GM23338 (cell line): Measurements from ENCODE around the gene HLA-DMB. TPM values are rescaled to one million over a fixed set of nuclear protein-coding genes. Genes with fewer than 3 reads are reported as not detected.

ENCODE experiments used
- ATAC-seq: fragments of 200-7000 bp; cut with Tn5 transposase; 3 replicates; pipeline ENCODE4 v1.9.1; 2020
- DNase-seq: peaks from one replicate; pipeline ENCODE4 v3.0.0-alpha.2; 2015; ENCODE audit warnings: low spot score
- H2AFZ ChIP-seq: fragments of 200-600 bp; sonication (generic); 2 replicates; pipeline ENCODE4 v1.8.0; 2016; ENCODE audit warnings: antibody characterized with exemption, mild to moderate bottlenecking, moderate library complexity
- H3F3A ChIP-seq: fragments of 200-600 bp; sonication (generic); replicated peaks from 2 replicates; pipeline ENCODE4 v1.8.0; 2017; ENCODE audit warnings: antibody characterized with exemption, mixed run types, low read depth
- H3K27ac ChIP-seq: fragments of 200-600 bp; sonication (generic); 2 replicates; pipeline ENCODE4 v1.6.1; 2016; ENCODE audit warnings: low read depth
- H3K27me3 ChIP-seq: fragments of 200-600 bp; sonication (generic); 2 replicates; pipeline ENCODE4 v1.8.0; 2016; ENCODE audit warnings: mild to moderate bottlenecking, mixed run types, moderate library complexity; ENCODE audit not compliant: insufficient read depth
- H3K36me3 ChIP-seq: fragments of 200-600 bp; sonication (generic); 2 replicates; pipeline ENCODE4 v1.8.0; 2016; ENCODE audit warnings: mild to moderate bottlenecking; ENCODE audit not compliant: insufficient read depth
- H3K4me1 ChIP-seq: fragments of 200-600 bp; sonication (generic); 2 replicates; pipeline ENCODE4 v1.8.0; 2016; ENCODE audit warnings: mild to moderate bottlenecking, moderate library complexity; ENCODE audit not compliant: insufficient read depth
- H3K4me2 ChIP-seq: fragments of 200-600 bp; sonication (generic); 2 replicates; pipeline ENCODE4 v1.7.1; 2017; ENCODE audit warnings: mixed run types
- H3K4me3 ChIP-seq: fragments of 200-600 bp; sonication (generic); 2 replicates; pipeline ENCODE4 v1.6.1; 2016; ENCODE audit warnings: mixed run types
- H3K79me2 ChIP-seq: fragments of 200-600 bp; sonication (generic); replicated peaks from 2 replicates; pipeline ENCODE4 v1.8.0; 2017; ENCODE audit warnings: mild to moderate bottlenecking; ENCODE audit not compliant: insufficient read depth
- H3K9me2 ChIP-seq: fragments of 200-600 bp; sonication (generic); 2 replicates; pipeline ENCODE4 v1.8.0; 2017; ENCODE audit not compliant: insufficient read depth
- H4K20me1 ChIP-seq: fragments of 200-600 bp; sonication (generic); replicated peaks from 2 replicates; pipeline ENCODE4 v1.8.0; 2017; ENCODE audit warnings: mild to moderate bottlenecking; ENCODE audit not compliant: insufficient read depth
- H3K27ac Mint-ChIP-seq: 2 replicates; pipeline ENCODE4 v1.8.0; 2020; ENCODE audit warnings: inconsistent platforms, mild to moderate bottlenecking, moderate library complexity, mixed read lengths
- H3K27me3 Mint-ChIP-seq: 3 replicates; pipeline ENCODE4 v1.8.0; 2022; ENCODE audit warnings: low read depth, mild to moderate bottlenecking, moderate library complexity, mixed read lengths, inconsistent platforms; ENCODE audit not compliant: insufficient read depth, poor library complexity
- H3K36me3 Mint-ChIP-seq: 3 replicates; pipeline ENCODE4 v1.8.0; 2021; ENCODE audit warnings: low read depth, mild to moderate bottlenecking, inconsistent platforms, moderate library complexity, mixed read lengths
- H3K4me1 Mint-ChIP-seq: 3 replicates; pipeline ENCODE4 v1.8.0; 2020; ENCODE audit warnings: mild to moderate bottlenecking, inconsistent platforms, mixed read lengths
- H3K4me3 Mint-ChIP-seq: 3 replicates; pipeline ENCODE4 v1.8.0; 2021; ENCODE audit warnings: moderate library complexity, mild to moderate bottlenecking, inconsistent platforms, mixed read lengths
- H3K9me3 Mint-ChIP-seq: 3 replicates; pipeline ENCODE4 v1.8.0; 2020; ENCODE audit warnings: moderate library complexity, mild to moderate bottlenecking, inconsistent platforms, mixed read lengths
- CREB1 ChIP-seq: fragments of 250-450 bp; sonication (Bioruptor Pico); IDR thresholded peaks from 2 replicates; pipeline ENCODE4 v1.5.0; 2020; ENCODE audit warnings: low read depth, mild to moderate bottlenecking, moderate library complexity
- EZH2 ChIP-seq: fragments of 200-600 bp; sonication (generic); IDR thresholded peaks from one replicate; pipeline ENCODE4 v1.8.0; 2017; ENCODE audit warnings: antibody characterized with exemption, mild to moderate bottlenecking, low read depth; ENCODE audit not compliant: unreplicated experiment
- JUNB ChIP-seq: IDR thresholded peaks from one replicate; pipeline ENCODE4 v1.6.1; 2016; ENCODE audit warnings: antibody characterized with exemption; ENCODE audit not compliant: unreplicated experiment
- NANOG ChIP-seq: IDR thresholded peaks from 2 replicates; pipeline ENCODE4 v1.6.1; 2016; ENCODE audit warnings: antibody characterized with exemption, borderline replicate concordance
- ZNF331 ChIP-seq: fragments of 250-450 bp; sonication (Bioruptor Pico); IDR thresholded peaks from 2 replicates; pipeline ENCODE4 v1.5.0; 2020; ENCODE audit warnings: low read depth, mild to moderate bottlenecking, moderate library complexity
- long read RNA-seq: library from polyadenylated mRNA; unstranded; transcript quantifications from one replicate; pipeline ENCODE4 v2.0.0, GENCODE V29; 2020; ENCODE audit not compliant: unreplicated experiment
- polyA plus RNA-seq: library from polyadenylated mRNA; unstranded; fragments of >200 nt; fragmentation: Nextera tagmentation; extraction: Ambion mirVana; gene quantifications from 2 replicates; pipeline ENCODE4 v1.2.1, GENCODE V29; 2016
- total RNA-seq: library from RNA; depleted of rRNA; stranded (reverse); fragments of >200 nt; shearing (Covaris generic); gene quantifications from 2 replicates; pipeline ENCODE4 v1.2.3, GENCODE V29; 2014; rRNA removed
- TF ChIP-seq, protein P1 (sequence below): fragments of 250-450 bp; sonication (Bioruptor Pico); IDR thresholded peaks from 2 replicates; pipeline ENCODE4 v1.5.0; 2020; ENCODE audit warnings: mild to moderate bottlenecking, moderate library complexity
- TF ChIP-seq, protein P2 (sequence below), 2 experiments: fragments of 200-600 bp in 1 of 2; sonication (generic) in 1 of 2; conservative IDR thresholded peaks; 2 replicates each; pipeline versions ENCODE4 v1.5.1 to v1.6.1; 2016 to 2017; ENCODE audit warnings: antibody characterized with exemption in 2 of 2, low read depth in 2 of 2, mild to moderate bottlenecking in 2 of 2, moderate library complexity in 1 of 2
- TF ChIP-seq, protein P3 (sequence below): IDR thresholded peaks from 2 replicates; pipeline ENCODE4 v1.6.1; 2016; ENCODE audit warnings: antibody characterized with exemption

HLA-DMB gene
- 1.3 and 1.6 TPM in 2 replicates for total RNA-seq
- 0.70 and 1.4 TPM in 2 replicates for polyA plus RNA-seq
- long read RNA-seq, partial matches to known transcripts: 0 of 1 reads
- long read RNA-seq, other reads (novel, unspliced or antisense): 1 of 1 reads

DNA sequence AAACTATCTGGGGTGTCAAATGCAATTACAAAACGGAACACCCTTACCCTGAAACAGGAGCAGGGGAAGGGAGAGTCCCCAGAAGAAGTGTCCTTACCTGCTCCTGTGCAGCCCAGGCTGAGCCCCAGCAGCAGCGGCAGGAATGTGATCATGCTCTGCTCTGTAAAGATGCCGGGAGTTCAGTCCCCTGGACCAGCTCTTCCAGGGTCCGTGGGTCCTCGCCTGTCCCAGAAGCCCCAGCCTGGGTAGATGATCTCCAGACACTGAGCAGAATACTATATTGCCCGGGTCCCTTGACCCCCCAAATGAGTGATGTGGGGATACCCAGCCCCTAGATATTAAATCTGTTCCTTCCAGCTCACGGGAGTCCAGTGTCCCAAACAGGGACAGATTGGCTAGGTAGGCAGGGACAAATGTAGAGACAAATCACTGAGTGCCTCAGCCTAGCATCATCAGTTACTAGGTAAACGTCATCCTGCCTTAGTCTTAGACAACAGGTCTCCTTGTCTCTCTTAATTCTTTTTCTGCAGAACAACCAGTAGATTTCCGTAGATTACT, at the start of gene HLA-DMB:
Gene HLA-DMB, minus strand, starts transcription at position 373 of the 558 bp plus-strand sequence. Its CDS starts 221 bp downstream, at position 152.
- DNase-seq: peak; percentile 88
- peak within 1 kb of the TSS; percentile 52; the same call in 1 of the 2 replicates for H3K27ac Mint-ChIP-seq
- Histone ChIP-seq H4K20me1 (no peaks in the 10 kb centered on the region), H3K4me3 (peak within 1 kb of the TSS; percentile 41), H2AFZ (peak within 1 kb of the TSS; percentile 88), H3K9me2 (no peaks in the 10 kb centered on the region), H3K27me3 (no peaks in the 10 kb centered on the region), H3F3A (no peaks in the 10 kb centered on the region), H3K36me3 (no peaks in the 10 kb centered on the region), H3K79me2 (no peaks in the 10 kb centered on the region), H3K4me2 (peak within 1 kb of the TSS; percentile 23; the same call in 1 of the 2 replicates), H3K27ac (0 out of 2 replicates have a peak within 1 kb of the TSS, but pooled peaks have one; percentile 21), H3K4me1 (0 out of 2 replicates have a peak, but pooled peaks cover 6% of the 10 kb centered on the region)
- peak; percentile 98 for ATAC-seq
- TF ChIP-seq CREB1 (CRISPR knock-in tag) (peak; percentile 91), EZH2 (no peak), JUNB (no peak), ZNF331 (CRISPR knock-in tag) (no peak), NANOG (no peak)
- TF ChIP-seq, protein P1, sequence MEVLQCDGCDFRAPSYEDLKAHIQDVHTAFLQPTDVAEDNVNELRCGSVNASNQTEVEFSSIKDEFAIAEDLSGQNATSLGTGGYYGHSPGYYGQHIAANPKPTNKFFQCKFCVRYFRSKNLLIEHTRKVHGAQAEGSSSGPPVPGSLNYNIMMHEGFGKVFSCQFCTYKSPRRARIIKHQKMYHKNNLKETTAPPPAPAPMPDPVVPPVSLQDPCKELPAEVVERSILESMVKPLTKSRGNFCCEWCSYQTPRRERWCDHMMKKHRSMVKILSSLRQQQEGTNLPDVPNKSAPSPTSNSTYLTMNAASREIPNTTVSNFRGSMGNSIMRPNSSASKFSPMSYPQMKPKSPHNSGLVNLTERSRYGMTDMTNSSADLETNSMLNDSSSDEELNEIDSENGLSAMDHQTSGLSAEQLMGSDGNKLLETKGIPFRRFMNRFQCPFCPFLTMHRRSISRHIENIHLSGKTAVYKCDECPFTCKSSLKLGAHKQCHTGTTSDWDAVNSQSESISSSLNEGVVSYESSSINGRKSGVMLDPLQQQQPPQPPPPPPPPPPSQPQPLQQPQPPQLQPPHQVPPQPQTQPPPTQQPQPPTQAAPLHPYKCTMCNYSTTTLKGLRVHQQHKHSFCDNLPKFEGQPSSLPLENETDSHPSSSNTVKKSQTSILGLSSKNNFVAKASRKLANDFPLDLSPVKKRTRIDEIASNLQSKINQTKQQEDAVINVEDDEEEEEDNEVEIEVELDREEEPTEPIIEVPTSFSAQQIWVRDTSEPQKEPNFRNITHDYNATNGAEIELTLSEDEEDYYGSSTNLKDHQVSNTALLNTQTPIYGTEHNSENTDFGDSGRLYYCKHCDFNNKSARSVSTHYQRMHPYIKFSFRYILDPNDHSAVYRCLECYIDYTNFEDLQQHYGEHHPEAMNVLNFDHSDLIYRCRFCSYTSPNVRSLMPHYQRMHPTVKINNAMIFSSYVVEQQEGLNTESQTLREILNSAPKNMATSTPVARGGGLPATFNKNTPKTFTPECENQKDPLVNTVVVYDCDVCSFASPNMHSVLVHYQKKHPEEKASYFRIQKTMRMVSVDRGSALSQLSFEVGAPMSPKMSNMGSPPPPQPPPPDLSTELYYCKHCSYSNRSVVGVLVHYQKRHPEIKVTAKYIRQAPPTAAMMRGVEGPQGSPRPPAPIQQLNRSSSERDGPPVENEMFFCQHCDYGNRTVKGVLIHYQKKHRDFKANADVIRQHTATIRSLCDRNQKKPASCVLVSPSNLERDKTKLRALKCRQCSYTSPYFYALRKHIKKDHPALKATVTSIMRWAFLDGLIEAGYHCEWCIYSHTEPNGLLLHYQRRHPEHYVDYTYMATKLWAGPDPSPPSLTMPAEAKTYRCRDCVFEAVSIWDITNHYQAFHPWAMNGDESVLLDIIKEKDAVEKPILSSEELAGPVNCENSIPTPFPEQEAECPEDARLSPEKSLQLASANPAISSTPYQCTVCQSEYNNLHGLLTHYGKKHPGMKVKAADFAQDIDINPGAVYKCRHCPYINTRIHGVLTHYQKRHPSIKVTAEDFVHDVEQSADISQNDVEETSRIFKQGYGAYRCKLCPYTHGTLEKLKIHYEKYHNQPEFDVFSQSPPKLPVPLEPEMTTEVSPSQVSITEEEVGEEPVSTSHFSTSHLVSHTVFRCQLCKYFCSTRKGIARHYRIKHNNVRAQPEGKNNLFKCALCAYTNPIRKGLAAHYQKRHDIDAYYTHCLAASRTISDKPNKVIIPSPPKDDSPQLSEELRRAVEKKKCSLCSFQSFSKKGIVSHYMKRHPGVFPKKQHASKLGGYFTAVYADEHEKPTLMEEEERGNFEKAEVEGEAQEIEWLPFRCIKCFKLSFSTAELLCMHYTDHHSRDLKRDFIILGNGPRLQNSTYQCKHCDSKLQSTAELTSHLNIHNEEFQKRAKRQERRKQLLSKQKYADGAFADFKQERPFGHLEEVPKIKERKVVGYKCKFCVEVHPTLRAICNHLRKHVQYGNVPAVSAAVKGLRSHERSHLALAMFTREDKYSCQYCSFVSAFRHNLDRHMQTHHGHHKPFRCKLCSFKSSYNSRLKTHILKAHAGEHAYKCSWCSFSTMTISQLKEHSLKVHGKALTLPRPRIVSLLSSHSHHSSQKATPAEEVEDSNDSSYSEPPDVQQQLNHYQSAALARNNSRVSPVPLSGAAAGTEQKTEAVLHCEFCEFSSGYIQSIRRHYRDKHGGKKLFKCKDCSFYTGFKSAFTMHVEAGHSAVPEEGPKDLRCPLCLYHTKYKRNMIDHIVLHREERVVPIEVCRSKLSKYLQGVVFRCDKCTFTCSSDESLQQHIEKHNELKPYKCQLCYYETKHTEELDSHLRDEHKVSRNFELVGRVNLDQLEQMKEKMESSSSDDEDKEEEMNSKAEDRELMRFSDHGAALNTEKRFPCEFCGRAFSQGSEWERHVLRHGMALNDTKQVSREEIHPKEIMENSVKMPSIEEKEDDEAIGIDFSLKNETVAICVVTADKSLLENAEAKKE (CRISPR knock-in tag): no peak
- TF ChIP-seq, protein P2, sequence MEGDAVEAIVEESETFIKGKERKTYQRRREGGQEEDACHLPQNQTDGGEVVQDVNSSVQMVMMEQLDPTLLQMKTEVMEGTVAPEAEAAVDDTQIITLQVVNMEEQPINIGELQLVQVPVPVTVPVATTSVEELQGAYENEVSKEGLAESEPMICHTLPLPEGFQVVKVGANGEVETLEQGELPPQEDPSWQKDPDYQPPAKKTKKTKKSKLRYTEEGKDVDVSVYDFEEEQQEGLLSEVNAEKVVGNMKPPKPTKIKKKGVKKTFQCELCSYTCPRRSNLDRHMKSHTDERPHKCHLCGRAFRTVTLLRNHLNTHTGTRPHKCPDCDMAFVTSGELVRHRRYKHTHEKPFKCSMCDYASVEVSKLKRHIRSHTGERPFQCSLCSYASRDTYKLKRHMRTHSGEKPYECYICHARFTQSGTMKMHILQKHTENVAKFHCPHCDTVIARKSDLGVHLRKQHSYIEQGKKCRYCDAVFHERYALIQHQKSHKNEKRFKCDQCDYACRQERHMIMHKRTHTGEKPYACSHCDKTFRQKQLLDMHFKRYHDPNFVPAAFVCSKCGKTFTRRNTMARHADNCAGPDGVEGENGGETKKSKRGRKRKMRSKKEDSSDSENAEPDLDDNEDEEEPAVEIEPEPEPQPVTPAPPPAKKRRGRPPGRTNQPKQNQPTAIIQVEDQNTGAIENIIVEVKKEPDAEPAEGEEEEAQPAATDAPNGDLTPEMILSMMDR (conservative IDR thresholded peaks at IDR 0.05; ENCODE audit: low read depth in 2 of 2): no peak
- TF ChIP-seq, protein P3, sequence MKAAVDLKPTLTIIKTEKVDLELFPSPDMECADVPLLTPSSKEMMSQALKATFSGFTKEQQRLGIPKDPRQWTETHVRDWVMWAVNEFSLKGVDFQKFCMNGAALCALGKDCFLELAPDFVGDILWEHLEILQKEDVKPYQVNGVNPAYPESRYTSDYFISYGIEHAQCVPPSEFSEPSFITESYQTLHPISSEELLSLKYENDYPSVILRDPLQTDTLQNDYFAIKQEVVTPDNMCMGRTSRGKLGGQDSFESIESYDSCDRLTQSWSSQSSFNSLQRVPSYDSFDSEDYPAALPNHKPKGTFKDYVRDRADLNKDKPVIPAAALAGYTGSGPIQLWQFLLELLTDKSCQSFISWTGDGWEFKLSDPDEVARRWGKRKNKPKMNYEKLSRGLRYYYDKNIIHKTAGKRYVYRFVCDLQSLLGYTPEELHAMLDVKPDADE: no peak
- no peaks in the 10 kb centered on the region for H3K9me3 Mint-ChIP-seq
- H3K27me3 Mint-ChIP-seq: peaks cover 4% of the 10 kb centered on the region
- H3K36me3 Mint-ChIP-seq: no peaks in the 10 kb centered on the region
- peaks cover 15% of the 10 kb centered on the region for H3K4me1 Mint-ChIP-seq
- H3K4me3 Mint-ChIP-seq: peak within 1 kb of the TSS; percentile 66; the same call in 2 of the 3 replicates
